Measurements from ENCODE around the gene TRUB2.

TRUB2 gene

GRCh38 chr9:128361296-128361985 lies 39.2 kb upstream of the TRUB2 start (continued):
- TF ChIP-seq, protein P1, sequence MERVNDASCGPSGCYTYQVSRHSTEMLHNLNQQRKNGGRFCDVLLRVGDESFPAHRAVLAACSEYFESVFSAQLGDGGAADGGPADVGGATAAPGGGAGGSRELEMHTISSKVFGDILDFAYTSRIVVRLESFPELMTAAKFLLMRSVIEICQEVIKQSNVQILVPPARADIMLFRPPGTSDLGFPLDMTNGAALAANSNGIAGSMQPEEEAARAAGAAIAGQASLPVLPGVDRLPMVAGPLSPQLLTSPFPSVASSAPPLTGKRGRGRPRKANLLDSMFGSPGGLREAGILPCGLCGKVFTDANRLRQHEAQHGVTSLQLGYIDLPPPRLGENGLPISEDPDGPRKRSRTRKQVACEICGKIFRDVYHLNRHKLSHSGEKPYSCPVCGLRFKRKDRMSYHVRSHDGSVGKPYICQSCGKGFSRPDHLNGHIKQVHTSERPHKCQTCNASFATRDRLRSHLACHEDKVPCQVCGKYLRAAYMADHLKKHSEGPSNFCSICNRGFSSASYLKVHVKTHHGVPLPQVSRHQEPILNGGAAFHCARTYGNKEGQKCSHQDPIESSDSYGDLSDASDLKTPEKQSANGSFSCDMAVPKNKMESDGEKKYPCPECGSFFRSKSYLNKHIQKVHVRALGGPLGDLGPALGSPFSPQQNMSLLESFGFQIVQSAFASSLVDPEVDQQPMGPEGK (CRISPR knock-in tag; IDR thresholded peaks at IDR 0.05; ENCODE audit: borderline replicate concordance): no peak
- no peak for TF ChIP-seq PPARA (CRISPR knock-in tag; IDR thresholded peaks at IDR 0.05; ENCODE audit: borderline replicate concordance)
- no peak for TF ChIP-seq CSDC2 (CRISPR knock-in tag; IDR thresholded peaks at IDR 0.05)
- TF ChIP-seq ZNF8 (CRISPR knock-in tag; IDR thresholded peaks at IDR 0.05): no peak
- TF ChIP-seq POU6F1 (CRISPR knock-in tag; IDR thresholded peaks at IDR 0.05; ENCODE audit: borderline replicate concordance, low read depth): no peak
- TF ChIP-seq TOX (CRISPR knock-in tag; IDR thresholded peaks at IDR 0.05; ENCODE audit: borderline replicate concordance): no peak
- TF ChIP-seq ZNF565 (CRISPR knock-in tag; conservative IDR thresholded peaks at IDR 0.05; ENCODE audit: low read depth): no peak

DNA sequence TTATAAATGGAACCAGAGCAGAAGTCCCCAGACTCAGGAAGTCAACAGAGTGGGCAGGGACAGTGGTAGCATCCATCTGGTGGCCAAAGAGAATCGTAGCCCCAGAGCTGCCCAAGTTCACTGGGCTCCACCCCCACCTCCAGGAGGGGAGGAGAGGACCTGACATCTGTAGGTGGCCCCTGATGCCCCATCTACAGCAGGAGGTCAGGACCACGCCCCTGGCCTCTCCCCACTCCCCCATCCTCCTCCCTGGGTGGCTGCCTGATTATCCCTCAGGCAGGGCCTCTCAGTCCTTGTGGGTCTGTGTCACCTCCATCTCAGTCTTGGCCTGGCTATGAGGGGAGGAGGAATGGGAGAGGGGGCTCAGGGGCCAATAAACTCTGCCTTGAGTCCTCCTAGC lies 38.6 kb upstream of the TRUB2 start:
- TF ChIP-seq ZFP3 (CRISPR knock-in tag; IDR thresholded peaks at IDR 0.05) (no peak), RARB (CRISPR knock-in tag; IDR thresholded peaks at IDR 0.05) (no peak), GLIS3 (CRISPR knock-in tag; IDR thresholded peaks at IDR 0.05) (no peak), OSR1 (CRISPR knock-in tag; IDR thresholded peaks at IDR 0.05) (no peak), ZNF8 (CRISPR knock-in tag; IDR thresholded peaks at IDR 0.05) (no peak), CSDC2 (CRISPR knock-in tag; IDR thresholded peaks at IDR 0.05) (no peak), ZNF565 (CRISPR knock-in tag; conservative IDR thresholded peaks at IDR 0.05; ENCODE audit: low read depth) (no peak), ZNF70 (CRISPR knock-in tag; IDR thresholded peaks at IDR 0.05) (no peak), SNAI2 (CRISPR knock-in tag; IDR thresholded peaks at IDR 0.05) (no peak), POU6F1 (CRISPR knock-in tag; IDR thresholded peaks at IDR 0.05; ENCODE audit: borderline replicate concordance, low read depth) (no peak), TOX (CRISPR knock-in tag; IDR thresholded peaks at IDR 0.05; ENCODE audit: borderline replicate concordance) (no peak), ESRRG (CRISPR knock-in tag; IDR thresholded peaks at IDR 0.05) (no peak), ISL1 (CRISPR knock-in tag; IDR thresholded peaks at IDR 0.05) (no peak), TSHZ2 (CRISPR knock-in tag; IDR thresholded peaks at IDR 0.05) (no peak)
- TF ChIP-seq, protein P1 (CRISPR knock-in tag; IDR thresholded peaks at IDR 0.05; ENCODE audit: borderline replicate concordance): no peak
- no peak for ATAC-seq

GRCh38 chr9:128358861-128359260 lies 36.6 kb upstream of the TRUB2 start:
- no peak for TF ChIP-seq PPARA (CRISPR knock-in tag; IDR thresholded peaks at IDR 0.05; ENCODE audit: borderline replicate concordance)
- TF ChIP-seq BACH2 (CRISPR knock-in tag; IDR thresholded peaks at IDR 0.05; ENCODE audit: borderline replicate concordance): no peak
- TF ChIP-seq TCF4 (CRISPR knock-in tag; IDR thresholded peaks at IDR 0.05; ENCODE audit: borderline replicate concordance): no peak
- no peak for TF ChIP-seq TOX (CRISPR knock-in tag; IDR thresholded peaks at IDR 0.05; ENCODE audit: borderline replicate concordance)
- ATAC-seq: no peak

Measured in SK-N-SH treated with all-trans-retinoic acid at 6 μM for 48 hours (cell line).